Colonic mucosa (tissue), 4 donors: ENCODE results near the gene CDC42EP4. TPM values are rescaled to one million over a fixed set of nuclear protein-coding genes. Genes with fewer than 3 reads are reported as not detected.

Source experiments
- DNase-seq: peaks from one replicate; pipeline ENCODE4 v3.0.0-alpha.2; 2020
- H3K27ac ChIP-seq: fragments of 200-600 bp; one replicate; pipeline ENCODE4 v1.8.0; 2021
- H3K27me3 ChIP-seq: fragments of 200-600 bp; one replicate; pipeline ENCODE4 v1.8.0; 2021
- H3K36me3 ChIP-seq: fragments of 200-600 bp; one replicate; pipeline ENCODE4 v1.8.0; 2021
- H3K4me1 ChIP-seq: fragments of 200-600 bp; one replicate; pipeline ENCODE4 v1.8.0; 2021; ENCODE audit warnings: mild to moderate bottlenecking
- H3K4me3 ChIP-seq: fragments of 200-600 bp; one replicate; pipeline ENCODE4 v1.8.0; 2021
- H3K9ac ChIP-seq, 2 donors: one replicate each; pipeline ENCODE4 v1.7.0; 2013; ENCODE audit warnings: control low read depth in 2 of 2, low read depth in 2 of 2, low read length in 2 of 2
- H3K9me3 ChIP-seq: fragments of 200-600 bp; one replicate; pipeline ENCODE4 v1.8.0; 2021
- intact Hi-C: fragments of 100-400 bp; cut with DNase I; formaldehyde crosslinking; loops from one replicate; pipeline ENCODE4 v1.14.1; 2022
- total RNA-seq, 2 donors: library from RNA; stranded (reverse); fragmentation: NEBNext Ultra II Directional in 1 of 2; extraction: Animal tissue kit (Norgen Biotek cat#: 25700) in 1 of 2; gene quantifications; one replicate each; pipeline ENCODE4 v1.2.1, GENCODE V29; 2021
- TF ChIP-seq, protein P1 (sequence below): fragments of 200-600 bp; IDR thresholded peaks from one replicate; pipeline ENCODE4 v1.8.0; 2022; ENCODE audit warnings: antibody characterized with exemption, mild to moderate bottlenecking
- donor health status: healthy.
- donor health status: DM: no; HTN: no; CAD: no.
- donor health status: DM: no; HTN: no; CAD: no.

Gene CDC42EP4
- total RNA-seq, 2 donors from 2014 or later: 52.8 to 65.3 TPM

DNA sequence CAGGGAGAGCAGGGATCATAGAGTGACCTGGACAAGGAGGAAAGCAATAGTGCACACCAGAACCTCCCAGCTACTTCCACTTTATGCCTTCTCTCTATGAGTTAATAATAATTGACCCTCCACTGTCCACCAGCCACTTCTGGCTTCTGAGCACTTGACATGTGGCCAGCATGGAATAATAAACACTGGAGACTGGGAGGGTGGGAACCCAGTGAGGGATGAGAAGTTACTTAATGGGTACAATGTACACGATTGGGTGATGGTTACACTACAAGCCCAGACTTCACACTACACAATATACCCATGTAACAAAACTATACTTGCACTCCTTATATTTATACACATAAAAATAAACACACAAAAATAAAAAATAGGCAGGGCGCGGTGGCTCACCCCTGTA is 11.4 kb downstream of the CDC42EP4 start:
- Histone ChIP-seq H3K27ac (no peak overlapping the region), H3K9ac (no peak overlapping the region), H3K4me1 (peaks cover 6% of the 10 kb centered on the region), H3K4me3 (no peak overlapping the region), H3K36me3 (no peaks in the 10 kb centered on the region), H3K27me3 (no peaks in the 10 kb centered on the region), H3K9me3 (no peaks in the 10 kb centered on the region)
- intact Hi-C loops: no loop called here
- TF ChIP-seq, protein P1, sequence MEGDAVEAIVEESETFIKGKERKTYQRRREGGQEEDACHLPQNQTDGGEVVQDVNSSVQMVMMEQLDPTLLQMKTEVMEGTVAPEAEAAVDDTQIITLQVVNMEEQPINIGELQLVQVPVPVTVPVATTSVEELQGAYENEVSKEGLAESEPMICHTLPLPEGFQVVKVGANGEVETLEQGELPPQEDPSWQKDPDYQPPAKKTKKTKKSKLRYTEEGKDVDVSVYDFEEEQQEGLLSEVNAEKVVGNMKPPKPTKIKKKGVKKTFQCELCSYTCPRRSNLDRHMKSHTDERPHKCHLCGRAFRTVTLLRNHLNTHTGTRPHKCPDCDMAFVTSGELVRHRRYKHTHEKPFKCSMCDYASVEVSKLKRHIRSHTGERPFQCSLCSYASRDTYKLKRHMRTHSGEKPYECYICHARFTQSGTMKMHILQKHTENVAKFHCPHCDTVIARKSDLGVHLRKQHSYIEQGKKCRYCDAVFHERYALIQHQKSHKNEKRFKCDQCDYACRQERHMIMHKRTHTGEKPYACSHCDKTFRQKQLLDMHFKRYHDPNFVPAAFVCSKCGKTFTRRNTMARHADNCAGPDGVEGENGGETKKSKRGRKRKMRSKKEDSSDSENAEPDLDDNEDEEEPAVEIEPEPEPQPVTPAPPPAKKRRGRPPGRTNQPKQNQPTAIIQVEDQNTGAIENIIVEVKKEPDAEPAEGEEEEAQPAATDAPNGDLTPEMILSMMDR: no peak
- no peak for DNase-seq

GRCh38 chr17:73297934-73298861 is 13.6 kb downstream of the CDC42EP4 start:
- intact Hi-C loops: no loop called here
- TF ChIP-seq, protein P1: no peak
- H3K9ac ChIP-seq: no peak overlapping the region
- peak overlapping the region; percentile 18 for H3K27ac ChIP-seq
- H3K4me3 ChIP-seq: no peak overlapping the region
- no peaks in the 10 kb centered on the region for H3K9me3 ChIP-seq
- no peaks in the 10 kb centered on the region for H3K4me1 ChIP-seq
- no peaks in the 10 kb centered on the region for H3K36me3 ChIP-seq
- no peaks in the 10 kb centered on the region for H3K27me3 ChIP-seq
- no peak for DNase-seq

- intact Hi-C loops: no loop called here
- H3K9ac ChIP-seq: peak overlapping the region in 1 of 2 donors; percentile 65
- no peaks in the 10 kb centered on the region for H3K9me3 ChIP-seq
- H3K27ac ChIP-seq: no peak overlapping the region
- TF ChIP-seq, protein P1: no peak
- no peak for DNase-seq
- no peaks in the 10 kb centered on the region for H3K36me3 ChIP-seq
- H3K4me1 ChIP-seq: peaks cover 31% of the 10 kb centered on the region
- H3K27me3 ChIP-seq: no peaks in the 10 kb centered on the region
- H3K4me3 ChIP-seq: no peak overlapping the region
Observed at GRCh38 chr17:73293480-73293911, 18.3 kb downstream of the CDC42EP4 start.

- H3K9ac ChIP-seq: peak overlapping the region in 1 of 2 donors; percentile 65
- no peaks in the 10 kb centered on the region for H3K9me3 ChIP-seq
Observed at GRCh38 chr17:73293031-73293430, 18.8 kb downstream of the CDC42EP4 start.

GRCh38 chr17:73292031-73292531 is 19.7 kb downstream of the CDC42EP4 start:
- DNase-seq: no peak
- Histone ChIP-seq H3K4me1 (peaks cover 33% of the 10 kb centered on the region), H3K9ac (peak overlapping the region; percentile 46 to 52), H3K36me3 (no peaks in the 10 kb centered on the region), H3K9me3 (no peaks in the 10 kb centered on the region), H3K27ac (peak overlapping the region; percentile 82), H3K4me3 (no peak overlapping the region), H3K27me3 (no peaks in the 10 kb centered on the region)
- intact Hi-C loops: no loop called here
- TF ChIP-seq, protein P1: no peak

More at GRCh38 chr17:73293031-73293430, 18.8 kb downstream of the CDC42EP4 start:
- Histone ChIP-seq H3K4me3 (no peak overlapping the region), H3K27ac (no peak overlapping the region), H3K36me3 (no peaks in the 10 kb centered on the region), H3K27me3 (no peaks in the 10 kb centered on the region), H3K4me1 (peaks cover 31% of the 10 kb centered on the region)
- intact Hi-C loops: no loop called here
- no peak for DNase-seq
- TF ChIP-seq, protein P1: no peak
